ENCODE results near the gene SARDH.

DNA sequence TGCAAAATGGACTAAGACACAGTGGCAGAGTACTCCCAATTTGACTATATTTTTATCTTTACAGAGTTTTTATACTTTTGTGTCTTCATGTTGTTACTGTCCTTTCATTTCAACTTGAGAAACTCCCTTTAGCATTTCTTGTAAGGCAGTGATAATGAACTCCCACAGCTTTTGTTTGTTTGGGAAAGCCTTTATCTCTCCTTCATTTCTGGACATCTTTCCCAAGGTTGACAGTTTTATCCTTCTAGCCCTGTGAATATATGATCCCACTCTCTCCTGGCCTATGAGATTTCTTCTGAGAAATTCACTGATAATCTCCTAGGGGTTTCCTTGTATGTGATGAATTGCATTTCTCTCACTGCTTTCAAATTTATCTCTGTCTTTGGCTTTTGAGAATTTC, 9.2 kb upstream of the SARDH start:
- TF ChIP-seq, protein P1, sequence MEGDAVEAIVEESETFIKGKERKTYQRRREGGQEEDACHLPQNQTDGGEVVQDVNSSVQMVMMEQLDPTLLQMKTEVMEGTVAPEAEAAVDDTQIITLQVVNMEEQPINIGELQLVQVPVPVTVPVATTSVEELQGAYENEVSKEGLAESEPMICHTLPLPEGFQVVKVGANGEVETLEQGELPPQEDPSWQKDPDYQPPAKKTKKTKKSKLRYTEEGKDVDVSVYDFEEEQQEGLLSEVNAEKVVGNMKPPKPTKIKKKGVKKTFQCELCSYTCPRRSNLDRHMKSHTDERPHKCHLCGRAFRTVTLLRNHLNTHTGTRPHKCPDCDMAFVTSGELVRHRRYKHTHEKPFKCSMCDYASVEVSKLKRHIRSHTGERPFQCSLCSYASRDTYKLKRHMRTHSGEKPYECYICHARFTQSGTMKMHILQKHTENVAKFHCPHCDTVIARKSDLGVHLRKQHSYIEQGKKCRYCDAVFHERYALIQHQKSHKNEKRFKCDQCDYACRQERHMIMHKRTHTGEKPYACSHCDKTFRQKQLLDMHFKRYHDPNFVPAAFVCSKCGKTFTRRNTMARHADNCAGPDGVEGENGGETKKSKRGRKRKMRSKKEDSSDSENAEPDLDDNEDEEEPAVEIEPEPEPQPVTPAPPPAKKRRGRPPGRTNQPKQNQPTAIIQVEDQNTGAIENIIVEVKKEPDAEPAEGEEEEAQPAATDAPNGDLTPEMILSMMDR (IDR thresholded peaks at IDR 0.05 in 8 of 11, conservative IDR thresholded peaks at IDR 0.05 in 3 of 11): no peak
- TF ChIP-seq POLR2A (IDR thresholded peaks at IDR 0.05) (no peak), POLR2AphosphoS5 (IDR thresholded peaks at IDR 0.05) (no peak)

Measured in spleen (tissue), 7 donors.